Breast epithelium (tissue), 4 donors: ENCODE results near the gene SMARCD1. TPM values are rescaled to one million over a fixed set of nuclear protein-coding genes. Genes with fewer than 3 reads are reported as not detected.

Source experiments
- DNase-seq, 2 donors: peaks; one replicate each; pipeline ENCODE4 v3.0.0-alpha.2; 2019; ENCODE audit warnings: low spot score in 2 of 2
- H3K27ac ChIP-seq, 2 donors: fragments of 200-600 bp; sonication (generic) in 1 of 2; one replicate each; pipeline ENCODE4 v1.5.1; 2016 to 2019; ENCODE audit warnings: mild to moderate bottlenecking in 1 of 2
- H3K27me3 ChIP-seq, 2 donors: fragments of 200-600 bp; sonication (generic) in 1 of 2; one replicate each; pipeline versions ENCODE4 v1.5.1 to v1.6.0; 2017 to 2019; ENCODE audit warnings: control low read depth in 1 of 2, mild to moderate bottlenecking in 1 of 2
- H3K36me3 ChIP-seq: fragments of 200-600 bp; one replicate; pipeline ENCODE4 v1.5.1; 2019
- H3K4me1 ChIP-seq, 2 donors: fragments of 200-600 bp; sonication (generic); one replicate each; pipeline ENCODE4 v1.5.1; 2016 to 2019; ENCODE audit warnings: control low read depth in 1 of 2
- H3K4me3 ChIP-seq, 3 donors: fragments of 200-600 bp; sonication (generic); 1 replicate in 2 of 3; 2 replicates in 1 of 3; pipeline ENCODE4 v1.5.1; 2016 to 2019; ENCODE audit warnings: mild to moderate bottlenecking in 3 of 3, moderate library complexity in 2 of 3
- H3K9me3 ChIP-seq, 2 donors: fragments of 200-600 bp; sonication (generic) in 1 of 2; one replicate each; pipeline ENCODE4 v1.5.1; 2016 to 2019; ENCODE audit warnings: control low read depth in 1 of 2
- CTCF ChIP-seq, 3 donors: fragments of 450-650 bp; IDR thresholded peaks; one replicate each; pipeline ENCODE4 v1.5.1; 2016 to 2017; ENCODE audit warnings: antibody characterized with exemption in 3 of 3, mild to moderate bottlenecking in 3 of 3, moderate library complexity in 3 of 3
- POLR2A ChIP-seq: fragments of 450-650 bp; IDR thresholded peaks from one replicate; pipeline ENCODE4 v1.6.1; 2016; ENCODE audit warnings: antibody characterized with exemption, mild to moderate bottlenecking, moderate library complexity
- POLR2AphosphoS5 ChIP-seq, 3 donors: sonication (generic); formaldehyde crosslinking; IDR thresholded peaks; one replicate each; pipeline ENCODE4 v1.6.1; 2017; ENCODE audit warnings: antibody characterized with exemption in 3 of 3
- intact Hi-C: fragments of 100-400 bp; cut with DNase I; formaldehyde crosslinking; loops from one replicate; pipeline ENCODE4 v1.15.1; 2023; ENCODE audit warnings: low total_unique reads
- total RNA-seq, 3 donors: library from RNA; depleted of rRNA; stranded (reverse); fragments of >200 nt; gene quantifications; one replicate each; pipeline ENCODE4 v1.1.0, GENCODE V29; 2016

The SMARCD1 gene
- total RNA-seq, 3 donors from 2014 or later, result 50.6 to 56.7 (median 51.5) TPM

GRCh38 chr12:50055831-50056638, 29.1 kb upstream of the SMARCD1 start:
- DNase-seq, result peak in 1 of 2 donors; percentile 26
- intact Hi-C loops, result loop anchor here (10.0 kb wide), 1 partner anchor 281 kb away; no protein-coding TSS in a partner anchor
- Histone ChIP-seq H3K27ac (no peak overlapping the region), H3K4me1 (peaks cover 6 to 13% of the 10 kb centered on the region in 2 donors), H3K9me3 (no peaks in the 10 kb centered on the region), H3K36me3 (no peaks in the 10 kb centered on the region), H3K4me3 (peak overlapping the region in 1 of 3 donors; percentile 43), H3K27me3 (peaks cover 0 to 4% of the 10 kb centered on the region in 2 donors)
- TF ChIP-seq POLR2AphosphoS5 (IDR thresholded peaks at IDR 0.05) (no peak), CTCF (IDR thresholded peaks at IDR 0.05) (peak; percentile 63 to 81 (median 79))

- H3K27me3 ChIP-seq, result peaks cover 0 to 4% of the 10 kb centered on the region in 2 donors
- H3K27ac ChIP-seq, result no peak overlapping the region
- TF ChIP-seq POLR2A (no peak), CTCF (IDR thresholded peaks at IDR 0.05) (no peak), POLR2AphosphoS5 (IDR thresholded peaks at IDR 0.05) (no peak)
- H3K4me1 ChIP-seq, result peaks cover 6 to 13% of the 10 kb centered on the region in 2 donors
- H3K9me3 ChIP-seq, result no peaks in the 10 kb centered on the region
- intact Hi-C loops, result loop anchor here (10.0 kb wide), 1 partner anchor 282 kb away; no protein-coding TSS in a partner anchor
- no peaks in the 10 kb centered on the region for H3K36me3 ChIP-seq
- DNase-seq, result no peak
- H3K4me3 ChIP-seq, result peak overlapping the region in 2 of 3 donors; percentile 62 to 72
Observed at GRCh38 chr12:50056639-50056976, 28.5 kb upstream of the SMARCD1 start.

GRCh38 chr12:50057000-50057841, 27.9 kb upstream of the SMARCD1 start, which contains the start of gene ASIC1:
ASIC1 (plus strand) TSS chr12:50057596; CDS start chr12:50058767, 1,171 bp downstream.
- DNase-seq, result peak; percentile 50 to 71
- intact Hi-C loops, result loop anchor here (10.0 kb wide), 1 partner anchor 282 kb away; no protein-coding TSS in a partner anchor

GRCh38 chr12:50057896-50058670, 27.1 kb upstream of the SMARCD1 start:
- Histone ChIP-seq H3K4me1 (peaks cover 6 to 13% of the 10 kb centered on the region in 2 donors), H3K27me3 (peaks cover 0 to 4% of the 10 kb centered on the region in 2 donors), H3K36me3 (no peaks in the 10 kb centered on the region), H3K4me3 (peak overlapping the region; percentile 62 to 72 (median 66)), H3K9me3 (no peaks in the 10 kb centered on the region), H3K27ac (peak overlapping the region in 1 of 2 donors; percentile 55)
- intact Hi-C loops, result loop anchor here (10.0 kb wide), 1 partner anchor 283 kb away; no protein-coding TSS in a partner anchor
- TF ChIP-seq POLR2A (no peak), POLR2AphosphoS5 (IDR thresholded peaks at IDR 0.05) (no peak), CTCF (IDR thresholded peaks at IDR 0.05) (no peak)
- no peak for DNase-seq

More at GRCh38 chr12:50057000-50057841, 27.9 kb upstream of the SMARCD1 start, which contains the start of gene ASIC1:
- peak within 1 kb of the TSS in 1 of 2 donors; percentile 55 for H3K27ac ChIP-seq
- TF ChIP-seq POLR2A, result no peak
- no peak for TF ChIP-seq POLR2AphosphoS5 (IDR thresholded peaks at IDR 0.05)
- no peak for TF ChIP-seq CTCF (IDR thresholded peaks at IDR 0.05)
- peak within 1 kb of the TSS; percentile 62 to 72 (median 66) for H3K4me3 ChIP-seq
- peaks cover 6 to 13% of the 10 kb centered on the region in 2 donors for H3K4me1 ChIP-seq
- no peaks in the 10 kb centered on the region for H3K36me3 ChIP-seq
- H3K27me3 ChIP-seq, result peaks cover 0 to 4% of the 10 kb centered on the region in 2 donors
- H3K9me3 ChIP-seq, result no peaks in the 10 kb centered on the region
